ENCODE measurements around the gene PSKH1. TPM values are rescaled to one million over a fixed set of nuclear protein-coding genes. Genes with fewer than 3 reads are reported as not detected.
A peak's percentile ranks its signal among the peaks of the same experiment; 100 is the strongest.
"Not testable (repeated sequence)": the region's sequence is repeated elsewhere in the genome, so short reads cannot be mapped to it uniquely, and the experiment has no call there.

PSKH1 gene
- total RNA-seq, 1 experiment from 2014 or later = 2.3 TPM

DNA sequence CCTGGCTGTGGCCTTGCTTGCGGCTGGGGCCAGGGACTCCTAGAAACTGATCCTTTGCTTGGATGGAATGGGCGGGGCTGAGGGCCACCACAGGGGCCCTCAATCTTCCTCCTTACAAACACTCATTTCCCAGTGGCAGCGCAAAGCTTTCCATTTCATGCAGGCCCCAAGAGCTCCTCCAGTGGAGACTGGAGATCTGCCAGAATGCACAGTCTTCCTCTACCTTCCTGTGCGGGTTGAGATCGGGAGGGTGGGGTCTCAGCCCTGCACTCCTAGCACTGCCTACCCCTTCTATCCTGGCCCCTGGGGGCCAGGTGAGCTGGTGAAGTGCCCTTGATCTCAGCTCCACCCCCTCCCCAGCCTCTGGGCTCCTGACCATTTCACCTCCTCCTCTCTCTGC, 6.7 kb upstream of the PSKH1 start:
- DNase-seq (ENCODE audit: low read depth) = no peak

DNA sequence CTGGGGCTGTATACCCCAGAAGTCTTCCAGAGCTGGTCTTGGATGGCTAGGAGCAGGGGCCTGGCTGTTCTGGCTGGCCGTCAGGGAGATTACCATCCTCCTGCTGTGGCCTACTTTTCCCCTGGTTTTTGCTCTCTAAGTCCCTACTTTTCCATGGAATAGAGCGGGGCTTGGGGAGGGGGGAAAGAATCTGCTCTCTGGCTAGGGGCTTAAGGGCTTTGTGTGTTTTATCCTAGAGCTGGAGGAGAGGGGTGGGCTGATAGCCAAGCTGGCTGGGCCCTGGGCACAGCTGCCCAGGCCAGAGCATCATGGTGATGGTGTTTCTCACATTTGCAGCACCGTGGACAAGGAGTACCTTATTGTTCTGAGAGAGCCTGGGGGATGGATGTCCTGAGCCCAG, 4.7 kb upstream of the PSKH1 start:
- no peak for DNase-seq (ENCODE audit: low read depth)

DNA sequence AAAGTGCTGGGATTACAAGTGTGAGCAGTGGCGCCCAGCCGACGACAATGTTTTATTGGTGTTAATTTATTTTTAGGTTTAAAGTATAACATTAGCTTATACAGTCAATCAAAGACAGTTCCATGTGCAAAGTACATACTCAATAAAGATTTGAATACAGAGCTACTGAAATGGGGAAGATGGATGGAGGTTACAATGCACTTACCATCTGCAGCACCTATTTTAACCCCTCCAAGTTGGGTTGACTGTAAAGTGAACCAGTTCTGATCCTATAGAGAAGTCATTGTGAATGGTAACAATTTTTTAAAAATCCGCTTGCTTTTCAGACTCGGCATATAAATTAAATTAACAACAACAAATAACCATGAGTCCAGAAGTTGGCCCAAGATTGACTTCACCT, 679 bp upstream of the PSKH1 start:
- DNase-seq (ENCODE audit: low read depth) = no peak

DNA sequence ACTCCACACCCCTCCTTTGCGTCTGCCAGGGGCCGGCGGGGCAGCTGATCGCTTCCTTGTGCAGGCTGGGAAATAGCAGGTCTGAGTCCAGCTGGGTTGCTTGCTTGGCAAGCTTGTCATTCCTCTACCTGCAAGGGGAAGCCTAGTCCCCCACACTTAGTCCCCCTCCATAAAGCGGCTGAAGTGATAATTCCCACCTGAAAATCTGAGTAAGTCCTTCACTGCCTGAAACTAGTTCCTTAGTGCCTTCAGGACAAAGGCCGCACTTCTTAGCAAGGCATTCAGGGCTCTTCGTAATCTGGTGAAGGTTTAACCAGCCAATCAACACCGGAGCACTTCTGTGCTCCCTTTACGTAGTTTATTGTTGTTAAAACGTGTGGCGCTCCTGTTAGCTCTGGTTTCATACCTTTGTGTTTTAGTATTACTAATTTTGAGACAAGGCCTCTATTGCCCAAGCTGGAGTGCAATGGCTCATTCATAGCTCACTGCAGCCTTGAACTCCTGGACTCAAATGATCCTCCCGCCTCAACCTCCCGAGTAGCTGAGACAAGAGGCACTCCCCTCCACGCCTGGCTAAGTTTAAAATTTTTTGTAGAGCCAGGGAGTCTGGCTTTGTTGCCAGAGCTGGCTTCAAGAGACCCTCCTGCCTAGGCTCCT, 817 bp downstream of the PSKH1 start:
- no peak for DNase-seq (ENCODE audit: low read depth)

DNA sequence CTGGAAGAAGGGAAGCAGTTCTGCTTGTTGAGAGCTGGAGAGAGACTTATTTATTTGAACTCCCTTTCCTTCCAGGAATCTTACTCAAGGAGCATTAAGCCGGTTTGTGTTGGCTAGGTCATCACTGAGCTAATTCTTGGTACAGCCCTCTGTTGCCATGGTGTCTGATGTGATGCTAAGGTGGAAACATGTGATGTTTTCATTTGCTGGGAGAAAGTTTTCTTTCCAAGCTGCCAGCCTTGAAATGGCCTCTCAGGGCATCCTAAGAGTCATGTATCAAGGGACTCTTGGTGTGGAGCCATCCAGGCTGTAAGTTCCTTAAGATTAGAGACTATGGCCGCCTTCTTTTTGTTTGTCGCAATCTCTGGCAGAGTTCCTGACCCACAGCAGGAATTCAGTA, 4.2 kb downstream of the PSKH1 start:
- no peak for DNase-seq (ENCODE audit: low read depth)

DNA sequence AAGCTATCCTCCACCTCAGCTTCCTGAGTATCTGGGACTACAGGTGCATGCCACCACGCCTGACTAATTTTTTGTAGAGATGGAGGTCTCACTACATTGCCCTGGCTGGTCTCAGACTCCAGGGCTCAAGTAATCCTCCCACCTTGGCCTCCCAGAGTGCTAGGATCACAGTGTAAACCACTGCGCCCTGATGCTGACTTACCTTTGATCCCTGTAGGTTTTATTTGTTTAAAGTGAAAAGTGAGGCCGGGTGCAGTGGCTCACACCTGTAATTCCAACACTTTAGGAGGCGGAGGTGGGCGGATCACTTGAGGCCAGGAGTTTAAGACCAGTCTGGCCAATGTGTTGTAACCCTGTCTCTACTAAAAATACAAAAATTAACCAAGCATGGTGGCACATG, 8.7 kb downstream of the PSKH1 start:
- no peak for DNase-seq (ENCODE audit: low read depth)

DNA sequence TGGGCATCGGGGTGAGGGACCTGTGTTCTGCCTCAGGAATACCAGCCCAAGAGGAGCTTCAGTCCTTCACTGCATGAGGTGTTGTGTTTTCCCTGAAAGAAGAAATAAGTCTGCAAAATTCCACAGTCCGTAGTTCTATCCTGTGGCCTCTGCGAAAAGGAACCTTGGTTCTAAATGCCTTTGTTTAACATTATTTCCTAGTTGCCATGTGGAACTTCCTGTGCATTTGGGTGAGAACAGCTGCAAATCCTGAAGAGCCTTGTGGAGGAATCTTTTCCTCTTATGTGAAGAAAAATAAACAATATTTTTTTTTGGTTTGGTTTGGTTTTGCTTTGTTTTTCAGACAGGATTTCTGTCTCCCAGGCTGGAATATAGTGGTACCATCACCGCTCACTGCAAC, 9.8 kb downstream of the PSKH1 start:
- no peak for DNase-seq (ENCODE audit: low read depth)

DNA sequence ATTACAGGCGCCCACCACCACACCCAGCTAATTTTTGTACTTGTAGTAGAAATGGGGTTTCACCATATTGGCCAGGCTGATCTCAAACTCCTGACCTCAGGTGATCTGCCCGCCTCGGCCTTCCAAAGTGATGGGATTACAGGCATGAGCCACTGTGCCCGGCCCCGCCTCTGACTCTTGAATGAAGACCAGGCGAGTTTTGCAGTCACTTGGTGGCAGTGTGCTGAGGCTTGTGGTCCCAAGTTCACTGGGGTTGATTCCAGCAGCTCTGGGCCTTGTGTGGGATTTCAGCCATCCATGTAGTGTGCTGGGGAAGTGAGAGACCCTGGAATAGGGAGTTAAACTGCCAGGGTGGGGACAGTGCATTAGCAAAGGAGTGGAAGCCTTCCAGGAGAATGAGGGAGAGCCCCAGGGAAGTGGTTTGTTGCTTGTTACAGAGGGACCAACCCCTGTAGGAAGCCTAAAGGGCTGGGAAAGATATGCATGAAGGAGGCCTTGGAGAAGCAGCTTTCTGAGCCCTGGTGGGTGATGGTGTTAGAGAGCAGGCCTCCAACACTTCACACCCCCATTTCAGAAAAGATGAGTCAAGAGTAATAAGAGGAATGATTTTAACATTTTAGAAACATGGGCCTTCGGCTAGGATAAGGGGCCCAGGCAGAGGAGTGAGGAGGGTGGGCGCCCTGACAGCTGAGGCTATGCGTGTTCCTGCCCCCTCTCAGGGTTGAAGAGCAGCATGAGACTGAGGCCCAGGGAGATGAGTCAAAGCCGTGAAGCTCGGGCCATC, 14.5 kb downstream of the PSKH1 start:
- no peak for DNase-seq (ENCODE audit: low read depth)

DNA sequence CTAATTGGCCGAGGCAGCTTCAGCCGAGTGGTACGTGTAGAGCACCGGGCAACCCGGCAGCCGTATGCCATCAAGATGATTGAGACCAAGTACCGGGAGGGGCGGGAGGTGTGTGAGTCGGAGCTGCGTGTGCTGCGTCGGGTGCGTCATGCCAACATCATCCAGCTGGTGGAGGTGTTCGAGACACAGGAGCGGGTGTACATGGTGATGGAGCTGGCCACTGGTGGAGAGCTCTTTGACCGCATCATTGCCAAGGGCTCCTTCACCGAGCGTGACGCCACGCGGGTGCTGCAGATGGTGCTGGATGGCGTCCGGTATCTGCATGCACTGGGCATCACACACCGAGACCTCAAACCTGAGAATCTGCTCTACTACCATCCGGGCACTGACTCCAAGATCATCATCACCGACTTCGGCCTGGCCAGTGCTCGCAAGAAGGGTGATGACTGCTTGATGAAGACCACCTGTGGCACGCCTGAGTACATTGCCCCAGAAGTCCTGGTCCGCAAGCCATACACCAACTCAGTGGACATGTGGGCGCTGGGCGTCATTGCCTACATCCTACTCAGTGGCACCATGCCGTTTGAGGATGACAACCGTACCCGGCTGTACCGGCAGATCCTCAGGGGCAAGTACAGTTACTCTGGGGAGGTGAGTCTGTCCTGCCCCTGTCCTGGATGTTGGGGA, 16.1 kb downstream of the PSKH1 start:
- DNase-seq (ENCODE audit: low read depth) = no peak

DNA sequence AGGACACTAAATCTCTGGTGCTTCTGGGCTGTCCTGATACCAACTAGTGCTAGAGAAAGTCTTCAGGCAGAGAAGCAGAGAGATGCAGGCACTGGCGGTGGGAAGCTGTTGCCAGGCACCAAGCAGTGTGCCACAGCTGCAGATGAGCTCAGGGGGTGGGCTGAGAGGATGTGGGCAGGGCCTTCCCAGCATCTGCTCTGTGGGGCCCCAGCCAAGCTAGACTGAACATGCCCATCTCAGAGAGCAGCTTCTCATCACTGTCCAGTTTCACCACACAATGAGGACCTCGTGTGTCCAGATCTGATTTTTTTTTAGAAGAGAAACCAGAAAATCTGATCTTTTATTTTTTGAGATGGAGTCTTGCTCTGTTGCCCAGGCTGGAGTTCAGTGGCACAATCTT, 17.1 kb downstream of the PSKH1 start:
- no peak for DNase-seq (ENCODE audit: low read depth)

DNA sequence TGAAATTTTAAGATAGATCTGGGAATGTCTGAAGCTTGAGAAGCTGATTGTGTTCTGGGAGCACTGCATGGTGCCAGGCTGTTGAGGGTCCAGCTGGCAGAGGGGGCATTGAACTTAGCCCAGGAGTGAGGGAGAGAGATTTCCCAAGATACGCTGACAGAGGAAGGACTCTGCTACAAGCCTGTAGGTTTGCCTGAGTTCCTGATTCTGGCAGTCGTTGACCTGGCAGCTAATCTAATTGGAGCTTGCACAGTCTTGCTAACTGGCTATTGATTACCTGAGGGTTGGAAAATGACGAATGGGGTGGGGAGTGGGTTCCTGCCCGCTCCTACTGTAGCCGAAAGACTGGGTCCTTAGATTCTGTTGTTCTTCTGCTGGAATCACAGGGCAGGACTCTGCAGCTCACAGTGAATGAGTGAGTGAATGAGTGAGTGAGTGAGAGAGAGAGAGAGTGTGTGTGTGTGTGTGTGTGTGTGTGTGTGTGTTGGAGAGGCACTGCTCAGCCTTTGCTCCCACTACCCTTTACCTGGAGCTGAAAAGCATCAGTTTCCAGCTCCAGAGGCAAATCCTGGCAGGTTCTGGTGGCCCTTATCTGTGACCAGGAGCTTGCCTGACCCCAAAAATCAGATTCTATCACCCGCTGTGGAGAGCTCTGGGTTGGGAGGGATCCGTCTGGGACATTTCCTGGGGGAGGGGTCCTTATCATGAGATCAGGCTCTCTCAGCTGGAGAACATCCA, 21.9 kb downstream of the PSKH1 start:
- no peak for DNase-seq (ENCODE audit: low read depth)

DNA sequence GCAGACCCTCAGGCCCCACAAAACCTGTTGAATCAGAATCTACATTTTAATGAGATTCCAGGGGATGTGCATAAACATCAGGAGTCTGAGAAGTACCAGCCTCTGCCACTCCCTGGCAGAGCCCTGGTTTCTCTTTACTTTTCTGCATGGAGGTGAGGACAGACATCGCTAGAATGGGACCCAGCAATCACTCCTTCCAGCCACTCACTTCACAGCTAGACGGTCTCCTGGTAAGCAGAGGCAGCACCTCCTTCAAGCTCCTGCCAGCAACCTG, 22.4 kb downstream of the PSKH1 start:
- not testable (repeated sequence) for DNase-seq (ENCODE audit: low read depth)

DNA sequence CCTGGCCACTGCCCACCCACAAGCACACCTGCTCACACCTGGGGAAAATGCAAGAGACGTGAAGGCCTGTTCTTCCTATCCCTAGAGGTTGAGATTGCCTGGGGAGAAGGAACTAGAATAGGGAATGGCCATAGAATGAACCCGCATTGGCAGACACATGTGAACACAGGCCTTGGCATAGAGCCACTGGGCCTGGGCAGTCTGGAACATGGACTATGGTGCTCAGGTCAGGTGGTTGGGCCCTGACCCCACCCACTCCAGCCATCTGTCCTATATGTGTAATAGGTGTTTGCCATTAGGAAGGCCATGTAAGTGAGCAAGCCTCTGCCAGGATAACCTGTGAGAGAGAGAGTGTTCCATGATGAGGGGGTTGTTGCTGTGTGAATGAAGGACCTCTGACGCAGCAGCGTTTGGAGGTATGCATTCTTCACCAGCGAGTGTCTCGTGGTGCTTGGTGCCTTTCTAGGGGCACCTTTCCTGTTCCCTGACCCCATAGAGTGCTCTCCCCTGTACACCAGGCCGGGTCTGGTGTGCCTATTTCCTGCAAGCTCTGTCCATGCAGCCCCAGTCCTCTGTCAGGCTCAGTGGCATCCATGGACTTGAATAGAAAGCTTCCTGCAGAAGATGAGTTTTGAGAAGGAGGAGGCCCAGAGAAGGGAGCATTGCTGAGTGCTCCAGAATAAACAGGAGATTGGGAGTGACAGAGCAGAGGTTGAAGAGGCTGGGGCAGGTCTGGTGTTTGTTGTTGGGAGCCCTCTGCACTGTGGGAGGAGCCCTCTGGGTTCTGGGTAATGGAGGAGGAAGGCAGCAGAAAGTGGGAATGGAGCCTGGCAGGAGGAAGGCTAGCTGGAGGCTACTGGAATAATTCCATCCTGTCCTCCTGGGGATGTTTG, 23.0 kb downstream of the PSKH1 start:
- DNase-seq (ENCODE audit: low read depth) = no peak

DNA sequence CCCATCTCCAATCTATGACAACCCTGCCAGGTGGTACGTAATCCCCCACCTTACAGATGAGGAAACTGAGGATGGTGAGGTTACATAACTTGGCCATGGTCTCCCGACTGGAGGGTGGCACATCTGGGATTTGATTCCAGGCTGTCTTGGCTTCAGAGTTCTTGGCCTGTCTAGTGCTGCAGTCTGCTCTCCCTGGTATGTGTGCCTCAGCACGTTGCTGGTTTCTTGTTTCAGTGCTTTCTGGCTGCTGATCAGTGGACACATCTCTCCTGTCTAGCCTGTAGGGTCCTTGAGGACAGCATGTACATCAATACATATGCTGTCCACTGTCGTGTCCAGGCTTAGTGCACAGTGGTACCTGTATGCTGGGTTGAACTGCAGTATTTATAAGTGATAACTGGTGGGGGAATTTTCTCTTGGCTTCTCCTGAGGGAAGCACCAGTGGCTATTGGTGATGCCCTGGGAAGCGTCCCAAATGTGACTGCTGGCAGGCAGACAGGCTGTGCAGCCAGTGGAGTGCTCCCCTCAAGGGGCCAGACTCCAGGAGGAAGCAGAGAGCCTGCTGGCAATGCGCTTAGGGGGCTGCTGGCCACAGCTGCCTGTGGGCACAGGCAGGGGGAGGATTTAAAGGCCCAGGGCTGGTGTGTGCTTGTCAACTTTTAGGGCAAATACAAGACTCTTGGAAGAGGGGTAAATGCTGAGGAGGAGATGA, 24.2 kb downstream of the PSKH1 start:
- no peak for DNase-seq (ENCODE audit: low read depth)

DNA sequence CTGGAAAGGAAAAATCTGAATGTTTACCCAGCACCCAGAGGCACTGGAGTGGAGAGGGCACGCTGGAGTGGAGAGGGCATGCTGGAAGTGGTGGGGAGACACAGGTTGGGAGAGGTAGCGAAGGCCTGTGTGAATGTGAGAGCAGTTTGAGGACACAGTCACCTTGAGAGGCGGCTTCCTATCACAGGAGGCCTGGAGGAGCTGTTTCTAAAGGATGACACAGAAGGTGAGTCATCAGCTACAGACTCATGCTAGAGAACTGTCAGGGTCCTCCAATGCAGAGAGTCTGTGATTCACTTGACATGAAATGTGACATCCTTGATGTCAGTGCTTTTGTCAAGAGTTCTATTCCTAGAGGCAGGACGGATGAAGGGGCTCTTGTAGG, 24.8 kb downstream of the PSKH1 start:
- peak; percentile 75 for DNase-seq (ENCODE audit: low read depth)

DNA sequence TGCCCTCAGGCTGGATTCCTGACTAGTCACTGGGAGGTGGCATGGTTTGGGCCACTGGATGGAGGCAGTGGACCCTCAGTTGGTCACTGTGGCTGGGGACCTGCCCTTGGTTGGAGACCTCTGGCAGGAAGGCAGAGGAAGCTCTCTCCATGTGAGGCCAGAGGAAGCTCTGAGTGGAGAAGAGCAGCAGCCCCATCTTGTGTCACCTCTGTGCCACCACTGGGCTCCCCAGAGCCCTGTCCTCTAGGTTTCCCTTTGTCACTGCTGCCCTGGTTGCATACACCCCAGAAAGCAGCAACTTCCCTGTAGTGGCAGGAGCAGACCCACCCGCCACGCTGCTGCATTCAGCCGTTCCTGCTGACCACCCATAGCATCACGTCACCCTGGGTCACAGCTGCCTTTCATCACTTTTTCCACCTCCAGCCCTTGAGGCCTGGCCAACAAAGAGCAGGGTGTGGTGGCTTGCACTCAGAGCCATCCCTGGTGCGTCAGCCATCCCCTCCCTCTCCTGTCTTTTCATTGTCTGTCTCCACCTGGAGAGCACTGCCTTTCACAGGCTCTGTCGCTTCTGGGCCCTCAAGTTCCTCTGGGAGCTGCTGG, 26.7 kb downstream of the PSKH1 start:
- no peak for DNase-seq (ENCODE audit: low read depth)

DNA sequence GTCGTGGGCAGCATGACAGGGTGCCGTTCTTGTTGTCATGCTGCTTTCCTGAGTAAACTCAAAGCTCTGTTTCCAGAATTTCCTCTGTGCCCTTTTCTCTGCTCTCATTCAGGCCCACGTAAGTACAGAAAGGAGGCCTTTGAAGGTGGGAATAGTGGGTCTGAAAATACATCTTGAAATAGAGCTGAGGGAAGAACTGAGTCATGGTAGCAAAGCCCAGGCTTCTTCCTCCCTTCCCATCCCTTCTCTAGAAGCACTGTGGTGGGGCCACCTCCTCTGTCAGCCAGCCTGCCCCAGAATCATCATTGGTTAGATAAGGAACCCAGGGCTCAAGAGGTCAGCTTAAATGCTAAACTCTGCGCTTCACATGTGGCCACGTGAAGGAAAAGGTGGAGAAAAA, 29.2 kb downstream of the PSKH1 start:
- no peak for DNase-seq (ENCODE audit: low read depth)

DNA sequence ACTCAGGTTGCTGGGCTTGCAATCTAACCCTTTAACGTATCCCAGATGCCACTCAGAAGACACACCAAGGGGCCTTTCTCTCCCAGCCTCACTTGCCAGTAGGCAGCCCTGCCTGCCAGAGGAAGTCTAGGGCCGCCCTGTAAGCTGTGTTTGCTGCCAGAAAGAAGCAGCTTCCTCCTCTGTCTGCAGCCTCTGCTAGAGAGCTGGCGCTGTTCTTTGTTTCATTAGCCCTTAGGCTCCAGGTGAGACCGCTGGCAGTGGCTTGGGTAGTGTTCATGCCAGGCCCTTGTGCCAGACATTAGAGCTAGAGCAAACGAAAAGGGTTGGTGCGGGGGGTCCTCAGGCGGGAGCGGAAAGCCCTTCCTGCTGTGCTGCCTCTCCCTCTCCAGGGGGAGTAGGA, 29.7 kb downstream of the PSKH1 start:
- no peak for DNase-seq (ENCODE audit: low read depth)

DNA sequence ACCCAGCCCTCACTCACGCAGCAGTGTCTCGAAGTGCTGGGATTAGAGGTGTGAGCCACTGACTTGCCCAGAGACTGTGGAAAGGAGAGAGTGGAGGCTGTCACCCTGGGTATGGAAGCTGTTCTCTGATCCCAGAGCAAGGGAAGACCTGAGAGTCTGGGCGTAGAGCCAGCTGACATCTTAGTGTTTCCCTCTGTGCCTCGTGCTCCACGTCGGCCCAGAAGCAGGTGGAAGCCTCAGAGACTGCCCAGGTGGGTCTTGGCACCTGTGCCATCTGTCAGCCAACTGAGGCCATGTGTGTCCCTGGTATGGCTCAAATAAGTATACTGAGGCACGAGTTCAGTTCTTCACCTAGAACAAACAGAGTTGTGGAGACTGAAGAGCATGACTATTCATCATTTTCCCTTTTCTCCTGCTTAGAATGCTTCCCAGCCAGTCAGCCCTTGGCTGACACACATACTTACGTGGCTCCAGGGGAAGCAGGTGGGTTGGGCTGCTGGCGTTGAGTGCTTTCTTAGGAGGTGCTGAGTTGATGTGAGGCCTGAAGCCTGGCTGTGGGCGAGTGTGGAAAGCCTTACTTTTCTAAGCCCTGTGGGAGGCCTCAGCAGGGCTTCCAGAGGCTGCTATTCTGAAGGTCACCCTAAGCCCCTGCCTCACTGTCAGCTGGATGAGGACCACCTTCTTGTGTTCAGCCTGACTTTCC, 30.5 kb downstream of the PSKH1 start:
- DNase-seq (ENCODE audit: low read depth) = no peak
